HEK293 (cell line): ENCODE measurements around the gene CSRP1.

ENCODE experiments used
- GLIS1 ChIP-seq: fragments of 450-650 bp; formaldehyde crosslinking; IDR thresholded peaks from 2 replicates; pipeline ENCODE4 v1.5.1; 2016; ENCODE audit warnings: missing biosample characterization, missing genetic modification characterization
- SCRT2 ChIP-seq: fragments of 450-650 bp; formaldehyde crosslinking; IDR thresholded peaks from 2 replicates; pipeline ENCODE4 v1.5.1; 2016; ENCODE audit warnings: missing biosample characterization, missing genetic modification characterization
- YY1 ChIP-seq: fragments of 450-650 bp; formaldehyde crosslinking; IDR thresholded peaks from 2 replicates; pipeline ENCODE4 v1.5.1; 2018; ENCODE audit warnings: missing biosample characterization, missing genetic modification characterization
- ZBTB17 ChIP-seq: fragments of 450-650 bp; formaldehyde crosslinking; IDR thresholded peaks from 2 replicates; pipeline ENCODE4 v1.5.1; 2016; ENCODE audit warnings: missing biosample characterization, missing genetic modification characterization
- ZBTB6 ChIP-seq: fragments of 450-650 bp; formaldehyde crosslinking; IDR thresholded peaks from 2 replicates; pipeline ENCODE4 v1.5.1; 2017; ENCODE audit warnings: missing biosample characterization, missing genetic modification characterization
- ZBTB8A ChIP-seq: fragments of 450-650 bp; formaldehyde crosslinking; IDR thresholded peaks from 2 replicates; pipeline ENCODE4 v1.5.1; 2016; ENCODE audit warnings: missing biosample characterization, missing genetic modification characterization
- ZEB2 ChIP-seq: fragments of 450-650 bp; formaldehyde crosslinking; IDR thresholded peaks from 2 replicates; pipeline ENCODE4 v1.5.1; 2016; ENCODE audit warnings: missing biosample characterization, missing genetic modification characterization
- ZNF112 ChIP-seq: fragments of 450-650 bp; formaldehyde crosslinking; IDR thresholded peaks from 2 replicates; pipeline ENCODE4 v1.5.0; 2017; ENCODE audit warnings: missing biosample characterization, missing genetic modification characterization
- ZNF114 ChIP-seq: fragments of 450-650 bp; formaldehyde crosslinking; IDR thresholded peaks from 2 replicates; pipeline ENCODE4 v1.5.0; 2017; ENCODE audit warnings: missing biosample characterization, missing genetic modification characterization
- ZNF121 ChIP-seq: fragments of 450-650 bp; formaldehyde crosslinking; IDR thresholded peaks from 2 replicates; pipeline ENCODE4 v1.5.1; 2016; ENCODE audit warnings: missing biosample characterization, missing genetic modification characterization
- ZNF140 ChIP-seq: fragments of 450-650 bp; formaldehyde crosslinking; IDR thresholded peaks from 2 replicates; pipeline ENCODE4 v1.5.1; 2016; ENCODE audit warnings: missing biosample characterization, missing genetic modification characterization
- ZNF19 ChIP-seq: fragments of 450-650 bp; formaldehyde crosslinking; IDR thresholded peaks from 2 replicates; pipeline ENCODE4; 2016; ENCODE audit warnings: missing biosample characterization, missing genetic modification characterization, low read depth
- ZNF2 ChIP-seq: fragments of 450-650 bp; formaldehyde crosslinking; IDR thresholded peaks from 2 replicates; pipeline ENCODE4 v1.5.1; 2016; ENCODE audit warnings: missing biosample characterization, missing genetic modification characterization
- ZNF292 ChIP-seq: fragments of 450-650 bp; formaldehyde crosslinking; IDR thresholded peaks from 2 replicates; pipeline ENCODE4 v1.5.1; 2016; ENCODE audit warnings: low read depth, missing biosample characterization, missing genetic modification characterization, borderline replicate concordance
- ZNF302 ChIP-seq: fragments of 450-650 bp; formaldehyde crosslinking; IDR thresholded peaks from 2 replicates; pipeline ENCODE4 v1.5.1; 2016; ENCODE audit warnings: missing biosample characterization, missing genetic modification characterization, low read depth
- ZNF311 ChIP-seq: fragments of 450-650 bp; formaldehyde crosslinking; IDR thresholded peaks from 2 replicates; pipeline ENCODE4 v1.5.1; 2017; ENCODE audit warnings: missing biosample characterization, missing genetic modification characterization, borderline replicate concordance
- ZNF335 ChIP-seq: fragments of 450-650 bp; formaldehyde crosslinking; conservative IDR thresholded peaks from 2 replicates; pipeline ENCODE4 v1.5.1; 2016; ENCODE audit warnings: missing biosample characterization, missing genetic modification characterization
- ZNF341 ChIP-seq: fragments of 450-650 bp; formaldehyde crosslinking; IDR thresholded peaks from 2 replicates; pipeline ENCODE4; 2016; ENCODE audit warnings: low read depth, missing biosample characterization, missing genetic modification characterization
- ZNF37A ChIP-seq: fragments of 450-650 bp; IDR thresholded peaks from 2 replicates; pipeline ENCODE4 v1.5.1; 2018; ENCODE audit warnings: missing biosample characterization, missing genetic modification characterization
- ZNF473 ChIP-seq: fragments of 450-650 bp; formaldehyde crosslinking; IDR thresholded peaks from 2 replicates; pipeline ENCODE4 v1.5.1; 2017; ENCODE audit warnings: missing biosample characterization, missing genetic modification characterization
- ZNF48 ChIP-seq: fragments of 450-650 bp; formaldehyde crosslinking; IDR thresholded peaks from 2 replicates; pipeline ENCODE4 v1.5.1; 2016; ENCODE audit warnings: missing biosample characterization, missing genetic modification characterization
- ZNF596 ChIP-seq: fragments of 450-650 bp; IDR thresholded peaks from 2 replicates; pipeline ENCODE4 v1.5.0; 2018; ENCODE audit warnings: missing biosample characterization, mild to moderate bottlenecking, missing genetic modification characterization, moderate library complexity
- ZNF645 ChIP-seq: fragments of 450-650 bp; formaldehyde crosslinking; IDR thresholded peaks from 2 replicates; pipeline ENCODE4; 2016; ENCODE audit warnings: missing biosample characterization, missing genetic modification characterization
- ZNF658 ChIP-seq: fragments of 450-650 bp; formaldehyde crosslinking; IDR thresholded peaks from 2 replicates; pipeline ENCODE4; 2016; ENCODE audit warnings: missing biosample characterization, missing genetic modification characterization
- ZNF701 ChIP-seq: fragments of 450-650 bp; formaldehyde crosslinking; IDR thresholded peaks from 2 replicates; pipeline ENCODE4 v1.5.1; 2016; ENCODE audit warnings: missing biosample characterization, missing genetic modification characterization
- ZNF707 ChIP-seq: fragments of 450-650 bp; formaldehyde crosslinking; IDR thresholded peaks from 2 replicates; pipeline ENCODE4 v1.5.1; 2016; ENCODE audit warnings: missing biosample characterization, missing genetic modification characterization
- ZNF768 ChIP-seq: fragments of 450-650 bp; formaldehyde crosslinking; IDR thresholded peaks from 2 replicates; pipeline ENCODE4 v1.5.1; 2018; ENCODE audit warnings: missing biosample characterization, mild to moderate bottlenecking, missing genetic modification characterization
- ZNF776 ChIP-seq: fragments of 450-650 bp; formaldehyde crosslinking; IDR thresholded peaks from 2 replicates; pipeline ENCODE4 v1.5.0; 2017; ENCODE audit warnings: missing biosample characterization, missing genetic modification characterization, borderline replicate concordance
- ZSCAN23 ChIP-seq: fragments of 450-650 bp; formaldehyde crosslinking; IDR thresholded peaks from 2 replicates; pipeline ENCODE4 v1.5.1; 2016; ENCODE audit warnings: missing biosample characterization, missing genetic modification characterization
- TF ChIP-seq, protein P1 (sequence below): fragments of 450-650 bp; formaldehyde crosslinking; IDR thresholded peaks from 2 replicates; pipeline ENCODE4 v1.5.1; 2017; ENCODE audit warnings: missing biosample characterization, missing genetic modification characterization
- TF ChIP-seq, protein P2 (sequence below): fragments of 450-650 bp; formaldehyde crosslinking; IDR thresholded peaks from 2 replicates; pipeline ENCODE4 v1.5.1; 2016; ENCODE audit warnings: missing biosample characterization, missing genetic modification characterization
- TF ChIP-seq, protein P3 (sequence below): fragments of 450-650 bp; formaldehyde crosslinking; IDR thresholded peaks from 2 replicates; pipeline ENCODE4 v1.5.1; 2016; ENCODE audit warnings: missing biosample characterization, missing genetic modification characterization

The CSRP1 gene

GRCh38 chr1:201468844-201469644 lies 37.9 kb downstream of the CSRP1 start, which contains the start of gene PHLDA3 (continued):
- TF ChIP-seq ZBTB6 (tag by site-specific recombination) (peak; percentile 49), ZNF19 (tag by site-specific recombination) (no peak), YY1 (tag by site-specific recombination) (peak; percentile 27; the same call in 1 of the 2 replicates), ZNF645 (tag by site-specific recombination) (no peak), ZNF121 (peak; percentile 23; the same call in 1 of the 2 replicates), ZNF768 (tag by site-specific recombination) (no peak), ZNF2 (tag by site-specific recombination) (no peak), ZEB2 (tag by site-specific recombination) (peak; percentile 59; the same call in 1 of the 2 replicates), ZSCAN23 (tag by site-specific recombination) (no peak), ZNF341 (tag by site-specific recombination) (peak; percentile 99), SCRT2 (tag by site-specific recombination) (peak; percentile 99), ZNF48 (no peak), ZNF776 (tag by site-specific recombination) (no peak), GLIS1 (tag by site-specific recombination) (peak; percentile 95), ZNF701 (tag by site-specific recombination) (no peak), ZNF596 (tag by site-specific recombination) (no peak), ZNF114 (tag by site-specific recombination) (no peak), ZNF335 (tag by site-specific recombination) (peak; percentile 95), ZNF311 (tag by site-specific recombination) (no peak), ZNF292 (no peak), ZNF658 (no peak), ZNF140 (tag by site-specific recombination) (no peak), ZNF302 (tag by site-specific recombination) (no peak), ZNF37A (tag by site-specific recombination) (no peak), ZBTB8A (peak; percentile 96), ZNF473 (no peak), ZBTB17 (tag by site-specific recombination) (peak; percentile 50), ZNF707 (tag by site-specific recombination) (no peak; the same call in 1 of the 2 replicates), ZNF112 (tag by site-specific recombination) (no peak)
- TF ChIP-seq, protein P1, sequence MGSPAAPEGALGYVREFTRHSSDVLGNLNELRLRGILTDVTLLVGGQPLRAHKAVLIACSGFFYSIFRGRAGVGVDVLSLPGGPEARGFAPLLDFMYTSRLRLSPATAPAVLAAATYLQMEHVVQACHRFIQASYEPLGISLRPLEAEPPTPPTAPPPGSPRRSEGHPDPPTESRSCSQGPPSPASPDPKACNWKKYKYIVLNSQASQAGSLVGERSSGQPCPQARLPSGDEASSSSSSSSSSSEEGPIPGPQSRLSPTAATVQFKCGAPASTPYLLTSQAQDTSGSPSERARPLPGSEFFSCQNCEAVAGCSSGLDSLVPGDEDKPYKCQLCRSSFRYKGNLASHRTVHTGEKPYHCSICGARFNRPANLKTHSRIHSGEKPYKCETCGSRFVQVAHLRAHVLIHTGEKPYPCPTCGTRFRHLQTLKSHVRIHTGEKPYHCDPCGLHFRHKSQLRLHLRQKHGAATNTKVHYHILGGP (tag by site-specific recombination), result no peak
- TF ChIP-seq, protein P2, sequence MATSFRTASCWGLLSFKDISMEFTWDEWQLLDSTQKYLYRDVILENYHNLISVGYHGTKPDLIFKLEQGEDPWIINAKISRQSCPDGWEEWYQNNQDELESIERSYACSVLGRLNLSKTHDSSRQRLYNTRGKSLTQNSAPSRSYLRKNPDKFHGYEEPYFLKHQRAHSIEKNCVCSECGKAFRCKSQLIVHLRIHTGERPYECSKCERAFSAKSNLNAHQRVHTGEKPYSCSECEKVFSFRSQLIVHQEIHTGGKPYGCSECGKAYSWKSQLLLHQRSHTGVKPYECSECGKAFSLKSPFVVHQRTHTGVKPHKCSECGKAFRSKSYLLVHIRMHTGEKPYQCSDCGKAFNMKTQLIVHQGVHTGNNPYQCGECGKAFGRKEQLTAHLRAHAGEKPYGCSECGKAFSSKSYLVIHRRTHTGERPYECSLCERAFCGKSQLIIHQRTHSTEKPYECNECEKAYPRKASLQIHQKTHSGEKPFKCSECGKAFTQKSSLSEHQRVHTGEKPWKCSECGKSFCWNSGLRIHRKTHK (tag by site-specific recombination), result no peak
- TF ChIP-seq, protein P3, sequence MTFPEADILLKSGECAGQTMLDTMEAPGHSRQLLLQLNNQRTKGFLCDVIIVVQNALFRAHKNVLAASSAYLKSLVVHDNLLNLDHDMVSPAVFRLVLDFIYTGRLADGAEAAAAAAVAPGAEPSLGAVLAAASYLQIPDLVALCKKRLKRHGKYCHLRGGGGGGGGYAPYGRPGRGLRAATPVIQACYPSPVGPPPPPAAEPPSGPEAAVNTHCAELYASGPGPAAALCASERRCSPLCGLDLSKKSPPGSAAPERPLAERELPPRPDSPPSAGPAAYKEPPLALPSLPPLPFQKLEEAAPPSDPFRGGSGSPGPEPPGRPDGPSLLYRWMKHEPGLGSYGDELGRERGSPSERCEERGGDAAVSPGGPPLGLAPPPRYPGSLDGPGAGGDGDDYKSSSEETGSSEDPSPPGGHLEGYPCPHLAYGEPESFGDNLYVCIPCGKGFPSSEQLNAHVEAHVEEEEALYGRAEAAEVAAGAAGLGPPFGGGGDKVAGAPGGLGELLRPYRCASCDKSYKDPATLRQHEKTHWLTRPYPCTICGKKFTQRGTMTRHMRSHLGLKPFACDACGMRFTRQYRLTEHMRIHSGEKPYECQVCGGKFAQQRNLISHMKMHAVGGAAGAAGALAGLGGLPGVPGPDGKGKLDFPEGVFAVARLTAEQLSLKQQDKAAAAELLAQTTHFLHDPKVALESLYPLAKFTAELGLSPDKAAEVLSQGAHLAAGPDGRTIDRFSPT, result peak; percentile 73
